Stimulated activated CD8-positive, alpha-beta memory T cell treated with anti-CD3 and anti-CD28 coated beads, Interleukin-4, amount 100 ng/mL, for 48 hours (primary cell): Measurements from ENCODE around the gene SLC38A9.
"Not testable (repeated sequence)": the region's sequence is repeated elsewhere in the genome, so short reads cannot be mapped to it uniquely, and the experiment has no call there.

ENCODE experiments used
- DNase-seq: peaks from one replicate; pipeline ENCODE4 v3.0.0-alpha.2; 2020

The SLC38A9 gene

DNA sequence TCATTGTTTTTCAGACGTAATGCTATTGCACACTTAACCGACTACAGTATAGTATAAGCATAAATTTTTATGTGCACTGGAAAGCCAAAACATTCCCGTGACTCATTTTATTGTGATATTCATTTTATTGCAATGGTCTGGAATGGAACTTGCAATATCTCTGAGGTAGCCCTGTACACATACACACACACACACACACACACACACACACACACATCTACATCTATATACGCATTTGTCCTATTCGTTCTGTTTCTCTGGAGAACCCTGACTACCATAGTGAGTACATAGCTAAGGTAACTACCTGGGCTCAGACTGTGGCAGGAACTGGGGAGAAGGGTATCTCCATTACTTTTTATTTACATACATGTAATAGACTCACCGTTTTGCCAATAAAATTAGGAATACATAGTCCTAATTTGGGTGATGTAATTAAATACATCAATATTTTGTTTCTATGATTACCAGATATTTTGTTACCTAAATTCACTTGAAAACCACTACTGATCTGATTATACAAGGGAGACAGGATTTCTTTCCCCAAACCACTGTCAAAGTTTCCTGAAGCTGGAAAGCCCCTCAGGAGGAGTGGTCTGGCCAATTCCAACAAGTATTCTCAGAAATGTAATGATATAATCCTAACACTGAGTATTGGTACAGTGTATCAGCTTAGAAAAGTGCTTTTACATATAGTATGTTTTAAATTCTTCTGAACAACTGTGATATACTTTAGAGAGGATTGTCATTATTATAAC, 103.4 kb downstream of the SLC38A9 start:
- no peak for DNase-seq

DNA sequence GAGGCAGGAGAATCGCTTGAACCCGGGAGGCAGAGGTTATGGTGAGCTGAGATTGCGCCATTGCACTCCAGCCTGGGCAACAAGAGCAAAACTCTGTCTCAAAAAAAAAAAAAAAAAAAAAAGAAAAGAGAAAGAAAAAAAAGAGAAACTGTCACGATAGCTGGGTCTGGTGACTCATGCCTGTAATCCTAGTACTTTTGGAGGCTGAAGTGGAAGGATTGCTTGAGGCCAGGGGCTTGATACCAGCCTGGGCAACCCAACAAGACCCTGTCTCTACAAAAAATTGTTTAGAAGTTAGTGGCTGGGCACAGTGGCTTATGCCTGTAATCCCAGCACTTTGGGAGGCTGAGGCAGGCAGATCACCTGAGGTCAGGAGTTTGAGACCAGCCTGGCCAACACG, 104.8 kb downstream of the SLC38A9 start:
- DNase-seq, result not testable (repeated sequence)

DNA sequence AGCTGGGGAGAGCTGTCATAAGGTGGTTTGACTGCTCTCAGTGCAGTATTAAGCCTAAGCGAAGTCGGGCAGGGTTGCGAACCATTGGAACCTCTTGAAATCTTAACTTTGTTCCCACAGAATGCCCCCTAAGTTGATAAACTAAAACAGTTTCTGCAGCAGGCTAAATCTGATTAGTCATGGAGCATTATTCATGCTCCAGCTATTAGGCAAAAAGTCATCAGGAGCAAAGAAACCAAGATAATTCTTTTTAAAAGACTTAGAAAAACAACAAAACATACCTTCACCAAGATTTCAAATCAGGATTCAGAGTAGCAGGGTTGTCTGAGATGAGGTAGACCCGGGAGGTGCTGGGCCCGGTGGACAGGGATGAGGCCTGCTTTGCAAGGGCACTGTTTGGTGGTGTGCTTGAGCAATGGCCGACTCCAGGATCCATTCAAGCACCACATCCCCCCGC, 107.5 kb downstream of the SLC38A9 start:
- no peak for DNase-seq

DNA sequence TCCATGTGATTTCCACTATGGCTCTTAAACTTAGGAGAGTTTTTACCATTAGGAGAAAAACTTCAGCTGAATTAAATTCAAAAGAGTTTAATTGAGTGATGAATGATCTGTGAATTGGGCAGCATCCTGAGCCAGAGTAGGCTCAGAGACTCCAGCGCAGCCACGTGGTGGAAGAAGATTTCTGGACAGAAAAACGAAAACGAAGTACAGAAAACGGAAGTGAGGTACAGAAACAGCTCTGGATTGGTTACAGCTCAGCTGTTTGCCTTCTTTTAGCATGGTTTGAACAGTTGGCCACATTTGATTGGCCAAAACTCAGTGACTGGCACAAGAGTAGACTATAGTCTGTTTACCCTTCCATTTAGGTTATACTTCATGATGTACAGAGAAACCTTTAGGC, 108.2 kb downstream of the SLC38A9 start:
- DNase-seq, result no peak

DNA sequence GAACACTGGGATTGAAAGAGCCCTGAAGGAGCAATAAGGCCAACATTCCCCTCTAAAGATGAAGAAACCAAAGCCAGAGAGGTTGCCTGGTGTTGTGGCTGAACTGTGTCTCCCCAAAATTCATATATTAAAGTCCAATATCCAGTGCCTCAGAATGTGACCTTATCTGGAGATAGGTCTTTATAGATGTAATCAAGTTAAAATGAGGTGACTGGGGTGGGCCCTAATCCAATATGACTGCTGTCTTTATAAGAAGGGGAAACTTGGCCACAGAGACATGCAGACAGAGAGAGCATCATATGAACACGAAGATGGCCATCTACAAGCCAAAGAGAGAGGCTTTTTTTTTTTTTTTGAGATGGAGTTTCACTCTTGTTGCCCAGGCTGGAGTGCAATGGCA, 110.5 kb downstream of the SLC38A9 start:
- no peak for DNase-seq

GRCh38 chr5:55601204-55601618, 110.9 kb downstream of the SLC38A9 start:
- no peak for DNase-seq

DNA sequence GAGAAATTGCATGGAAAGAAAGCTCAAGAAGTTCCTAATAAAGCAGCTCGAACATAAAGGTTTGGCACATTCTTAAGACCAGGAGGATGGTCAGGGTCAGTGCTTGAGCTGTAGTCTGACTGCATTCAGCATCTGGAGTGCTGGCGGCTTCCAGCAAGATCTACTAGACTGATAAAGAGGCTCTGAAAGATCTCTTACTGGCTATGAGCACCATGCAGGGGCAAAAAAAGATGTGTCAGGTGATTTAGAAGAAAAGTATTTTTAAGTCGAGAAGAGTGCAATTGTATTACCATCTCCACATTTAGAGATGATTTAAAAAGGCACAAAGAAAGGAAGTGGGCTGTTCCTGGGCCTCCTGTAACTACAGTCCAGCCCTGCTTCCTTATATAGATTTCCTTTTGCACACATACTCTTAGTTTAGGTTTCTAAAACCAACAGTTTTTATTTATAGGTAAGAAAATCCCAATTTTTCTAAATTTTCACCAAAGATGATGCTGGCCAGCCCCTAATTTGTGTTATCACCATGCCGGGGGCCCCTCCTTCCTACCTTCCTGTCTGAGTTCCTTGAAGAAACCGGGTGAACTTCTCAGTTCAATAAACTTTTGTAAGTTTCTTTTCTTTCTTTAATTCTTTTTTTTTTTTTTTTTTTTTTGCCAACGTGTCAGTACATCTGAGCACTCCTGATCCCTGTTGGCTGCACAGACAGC, 111.5 kb downstream of the SLC38A9 start:
- DNase-seq, result no peak

- DNase-seq, result no peak
Measured at GRCh38 chr5:55600086-55600485, 112.0 kb downstream of the SLC38A9 start.

DNA sequence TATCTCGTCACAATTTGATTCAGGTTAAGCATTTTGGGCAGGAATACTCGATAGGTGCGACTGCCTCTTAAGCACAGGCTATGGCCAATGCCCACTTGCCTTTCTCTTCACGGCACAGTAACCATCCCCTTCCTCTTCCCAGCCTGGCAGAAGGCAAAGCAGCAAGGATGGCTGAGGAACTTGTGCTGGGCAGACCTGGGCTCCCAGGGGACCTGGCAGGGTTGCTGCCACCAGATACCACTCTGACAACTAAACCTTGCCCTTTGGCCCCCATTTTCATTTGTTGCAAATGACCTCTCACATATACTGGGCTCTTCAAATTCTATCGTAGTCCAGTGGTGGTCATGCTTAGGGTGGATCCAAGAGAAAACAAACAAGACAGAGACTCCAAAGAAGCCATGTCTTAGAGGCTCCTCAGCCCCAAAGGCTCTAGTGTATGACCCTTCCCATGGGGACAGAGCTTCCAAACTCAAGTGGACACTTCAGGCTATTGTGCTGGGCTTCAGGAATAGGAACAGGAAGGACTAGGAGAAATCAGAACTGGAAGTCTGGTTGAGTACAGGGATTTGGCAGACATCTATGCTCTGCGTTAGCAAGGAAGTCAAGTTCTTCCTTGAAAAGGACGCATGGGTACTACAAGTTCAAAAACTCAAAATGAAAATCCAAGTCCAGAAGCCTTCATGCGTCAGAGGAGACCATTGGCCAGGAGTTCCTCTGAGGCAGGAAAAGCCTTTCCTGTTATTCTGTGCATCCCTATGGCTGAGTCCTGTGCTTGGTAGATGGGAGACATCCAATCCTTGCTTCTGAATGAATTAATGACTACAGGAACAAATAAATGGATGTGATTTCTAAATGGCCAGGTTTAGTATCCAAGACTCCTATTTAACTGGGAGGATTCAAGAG, 112.7 kb downstream of the SLC38A9 start:
- DNase-seq, result no peak

DNA sequence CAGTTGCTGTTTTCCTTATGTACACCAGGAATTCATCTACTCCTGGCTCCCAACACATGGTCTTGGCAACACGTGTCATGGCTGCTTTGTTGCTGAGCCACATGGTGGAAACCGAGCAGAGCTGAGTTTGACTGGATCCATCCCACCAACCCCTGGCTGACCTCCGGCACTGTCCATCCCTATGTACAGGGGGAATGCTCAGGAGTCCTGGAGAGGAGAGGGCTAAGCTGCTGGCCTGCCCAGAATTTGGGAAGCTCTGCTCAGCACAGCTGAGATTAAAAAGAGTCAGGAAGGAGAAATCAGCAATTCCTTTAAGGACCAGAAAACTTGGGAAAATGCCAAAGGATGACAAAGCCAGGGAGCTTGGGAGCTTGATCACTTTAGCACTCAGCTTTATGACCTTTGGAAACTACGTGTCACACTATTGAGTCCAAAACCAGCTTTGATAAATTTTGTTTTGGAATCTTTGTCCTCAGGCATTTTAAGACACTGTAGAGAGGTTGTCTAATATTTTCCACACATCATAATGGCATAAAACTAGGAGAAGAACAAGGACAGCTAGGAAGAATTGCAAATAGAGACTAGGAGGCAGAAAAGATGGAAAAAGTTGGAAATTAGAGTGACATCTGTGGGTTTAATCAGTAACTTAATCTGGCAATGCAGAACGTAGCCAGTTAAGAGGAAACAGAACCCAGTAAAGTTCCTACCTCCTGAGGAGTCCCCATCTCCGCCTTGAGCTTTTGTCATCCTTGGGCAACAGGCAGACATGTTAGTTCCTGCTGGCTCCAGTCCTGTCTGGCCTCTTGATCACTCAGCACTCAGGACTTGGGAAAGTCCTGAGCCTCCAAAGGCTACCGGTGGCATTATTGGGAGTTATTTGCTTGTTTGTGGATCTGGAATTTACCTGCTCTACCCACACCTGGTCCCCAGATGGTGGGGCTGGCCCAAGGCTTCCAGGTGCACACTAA, 114.8 kb downstream of the SLC38A9 start:
- DNase-seq, result no peak

DNA sequence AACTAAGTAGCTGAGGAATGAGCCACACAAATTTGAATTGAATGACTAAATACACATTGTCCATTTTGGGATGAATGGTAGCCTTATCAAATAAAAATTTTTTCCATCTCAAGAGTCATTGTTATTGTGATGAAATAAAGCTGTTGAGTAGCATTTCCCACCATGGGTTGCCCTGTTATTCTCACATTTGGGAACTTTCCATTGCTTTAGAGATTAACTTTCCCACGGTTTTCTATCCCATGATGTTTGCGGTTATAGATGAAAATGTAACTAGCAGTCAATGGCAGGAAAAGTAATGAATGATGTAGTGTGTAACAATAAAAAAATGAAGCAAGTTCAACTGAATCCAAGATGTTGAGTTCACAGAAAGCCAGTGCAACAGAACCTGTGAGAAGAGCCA, 117.5 kb downstream of the SLC38A9 start:
- DNase-seq, result no peak

DNA sequence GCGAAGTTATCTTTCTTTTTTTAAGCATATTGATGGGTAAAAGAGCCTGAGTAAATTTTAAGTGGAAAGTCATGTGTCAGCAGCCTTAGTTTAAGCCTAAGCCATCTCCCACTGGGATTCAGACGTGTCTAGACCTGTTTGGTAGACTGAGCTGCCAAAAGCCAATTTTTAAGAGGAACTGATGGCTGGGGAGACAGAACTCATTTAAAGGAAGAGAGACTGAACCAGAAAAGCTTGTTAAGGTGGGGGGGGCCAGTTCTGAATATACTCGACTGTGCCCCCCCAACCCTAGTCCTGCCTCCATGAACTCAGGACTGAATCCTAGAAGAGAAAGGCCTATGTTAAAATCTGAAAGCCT, 119.0 kb downstream of the SLC38A9 start:
- DNase-seq, result no peak

GRCh38 chr5:55592388-55593114, 119.6 kb downstream of the SLC38A9 start:
- DNase-seq, result no peak

DNA sequence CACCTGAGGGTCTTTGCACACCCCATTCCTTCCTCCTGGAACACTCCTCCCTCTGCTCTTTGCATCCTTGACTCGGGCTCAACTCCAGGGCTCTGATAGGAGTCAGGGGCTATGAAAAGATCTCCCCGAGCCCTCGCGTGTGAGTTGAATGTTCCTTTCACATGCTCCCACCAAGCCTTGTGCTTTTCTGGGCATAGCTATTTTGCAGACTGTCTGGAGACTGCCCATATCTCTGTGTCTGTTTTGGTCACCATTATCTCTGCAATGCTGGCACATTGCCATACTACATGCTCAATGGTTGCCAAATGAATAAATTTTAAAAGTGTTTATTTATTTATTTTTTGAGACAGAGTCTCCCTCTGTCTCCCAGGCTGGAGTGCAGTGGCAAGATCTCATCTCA, 120.4 kb downstream of the SLC38A9 start:
- DNase-seq, result no peak

GRCh38 chr5:55585206-55585610, 126.9 kb downstream of the SLC38A9 start:
- DNase-seq, result no peak

GRCh38 chr5:55584398-55585205, 127.5 kb downstream of the SLC38A9 start:
- DNase-seq, result no peak

- no peak for DNase-seq
Measured at GRCh38 chr5:55583578-55583977, 128.5 kb downstream of the SLC38A9 start.

DNA sequence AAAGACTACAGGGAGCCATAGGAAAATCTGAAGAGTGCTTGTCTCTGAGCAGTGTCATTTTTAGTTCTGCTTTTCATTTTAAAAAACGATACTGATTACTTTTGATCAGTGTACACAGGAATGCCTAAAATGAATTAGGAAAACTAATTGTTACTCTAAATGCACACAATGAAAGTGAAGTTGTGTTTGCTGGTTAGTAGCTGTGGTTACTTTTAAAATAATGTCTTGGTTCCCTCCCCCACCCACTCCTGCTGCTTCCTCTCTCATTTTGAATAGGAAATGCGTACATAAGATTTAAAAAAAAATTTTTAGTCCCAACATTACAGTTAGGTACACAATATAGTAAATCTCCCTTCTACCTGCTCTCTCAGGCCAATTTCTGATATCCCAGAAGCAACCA, 129.9 kb downstream of the SLC38A9 start:
- no peak for DNase-seq

GRCh38 chr5:55580042-55580441, 132.1 kb downstream of the SLC38A9 start:
- no peak for DNase-seq

DNA sequence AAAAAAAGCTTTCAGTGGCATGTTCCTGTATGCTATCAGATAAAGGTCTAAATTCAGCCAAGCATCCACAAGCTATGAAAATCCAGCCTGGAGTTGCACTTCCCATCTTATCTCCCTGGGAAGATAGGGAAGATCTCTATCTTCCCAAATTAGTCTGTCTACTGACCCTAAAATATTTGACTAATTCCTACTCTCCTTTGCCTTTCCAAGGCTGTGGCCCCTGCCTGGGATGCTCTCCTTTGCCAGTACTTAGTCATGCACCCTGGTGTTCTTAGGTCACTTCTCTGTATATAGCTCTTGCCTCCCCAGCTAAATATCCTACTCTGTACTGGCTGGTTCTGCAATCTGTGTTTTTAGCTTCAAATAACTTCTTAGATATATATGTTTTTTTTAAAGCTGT, 133.4 kb downstream of the SLC38A9 start:
- DNase-seq, result no peak
